GM23338 (cell line): ENCODE results near the gene OGG1. TPM values are rescaled to one million over a fixed set of nuclear protein-coding genes. Genes with fewer than 3 reads are reported as not detected.

Experiments used
- ATAC-seq: fragments of 200-7000 bp; cut with Tn5 transposase; 3 replicates; pipeline ENCODE4 v1.9.1; 2020
- DNase-seq: peaks from one replicate; pipeline ENCODE4 v3.0.0-alpha.2; 2015; ENCODE audit warnings: low spot score
- H2AFZ ChIP-seq: fragments of 200-600 bp; sonication (generic); 2 replicates; pipeline ENCODE4 v1.8.0; 2016; ENCODE audit warnings: antibody characterized with exemption, mild to moderate bottlenecking, moderate library complexity
- H3F3A ChIP-seq: fragments of 200-600 bp; sonication (generic); replicated peaks from 2 replicates; pipeline ENCODE4 v1.8.0; 2017; ENCODE audit warnings: antibody characterized with exemption, mixed run types, low read depth
- H3K27ac ChIP-seq: fragments of 200-600 bp; sonication (generic); 2 replicates; pipeline ENCODE4 v1.6.1; 2016; ENCODE audit warnings: low read depth
- H3K27me3 ChIP-seq: fragments of 200-600 bp; sonication (generic); 2 replicates; pipeline ENCODE4 v1.8.0; 2016; ENCODE audit warnings: mild to moderate bottlenecking, mixed run types, moderate library complexity; ENCODE audit not compliant: insufficient read depth
- H3K36me3 ChIP-seq: fragments of 200-600 bp; sonication (generic); 2 replicates; pipeline ENCODE4 v1.8.0; 2016; ENCODE audit warnings: mild to moderate bottlenecking; ENCODE audit not compliant: insufficient read depth
- H3K4me1 ChIP-seq: fragments of 200-600 bp; sonication (generic); 2 replicates; pipeline ENCODE4 v1.8.0; 2016; ENCODE audit warnings: mild to moderate bottlenecking, moderate library complexity; ENCODE audit not compliant: insufficient read depth
- H3K4me2 ChIP-seq: fragments of 200-600 bp; sonication (generic); 2 replicates; pipeline ENCODE4 v1.7.1; 2017; ENCODE audit warnings: mixed run types
- H3K4me3 ChIP-seq: fragments of 200-600 bp; sonication (generic); 2 replicates; pipeline ENCODE4 v1.6.1; 2016; ENCODE audit warnings: mixed run types
- H3K79me2 ChIP-seq: fragments of 200-600 bp; sonication (generic); replicated peaks from 2 replicates; pipeline ENCODE4 v1.8.0; 2017; ENCODE audit warnings: mild to moderate bottlenecking; ENCODE audit not compliant: insufficient read depth
- H3K9me2 ChIP-seq: fragments of 200-600 bp; sonication (generic); 2 replicates; pipeline ENCODE4 v1.8.0; 2017; ENCODE audit not compliant: insufficient read depth
- H4K20me1 ChIP-seq: fragments of 200-600 bp; sonication (generic); replicated peaks from 2 replicates; pipeline ENCODE4 v1.8.0; 2017; ENCODE audit warnings: mild to moderate bottlenecking; ENCODE audit not compliant: insufficient read depth
- H3K27ac Mint-ChIP-seq: 2 replicates; pipeline ENCODE4 v1.8.0; 2020; ENCODE audit warnings: inconsistent platforms, mild to moderate bottlenecking, moderate library complexity, mixed read lengths
- H3K27me3 Mint-ChIP-seq: 3 replicates; pipeline ENCODE4 v1.8.0; 2022; ENCODE audit warnings: low read depth, mild to moderate bottlenecking, moderate library complexity, mixed read lengths, inconsistent platforms; ENCODE audit not compliant: insufficient read depth, poor library complexity
- H3K36me3 Mint-ChIP-seq: 3 replicates; pipeline ENCODE4 v1.8.0; 2021; ENCODE audit warnings: low read depth, mild to moderate bottlenecking, inconsistent platforms, moderate library complexity, mixed read lengths
- H3K4me1 Mint-ChIP-seq: 3 replicates; pipeline ENCODE4 v1.8.0; 2020; ENCODE audit warnings: mild to moderate bottlenecking, inconsistent platforms, mixed read lengths
- H3K4me3 Mint-ChIP-seq: 3 replicates; pipeline ENCODE4 v1.8.0; 2021; ENCODE audit warnings: moderate library complexity, mild to moderate bottlenecking, inconsistent platforms, mixed read lengths
- H3K9me3 Mint-ChIP-seq: 3 replicates; pipeline ENCODE4 v1.8.0; 2020; ENCODE audit warnings: moderate library complexity, mild to moderate bottlenecking, inconsistent platforms, mixed read lengths
- CREB1 ChIP-seq: fragments of 250-450 bp; sonication (Bioruptor Pico); IDR thresholded peaks from 2 replicates; pipeline ENCODE4 v1.5.0; 2020; ENCODE audit warnings: low read depth, mild to moderate bottlenecking, moderate library complexity
- EZH2 ChIP-seq: fragments of 200-600 bp; sonication (generic); IDR thresholded peaks from one replicate; pipeline ENCODE4 v1.8.0; 2017; ENCODE audit warnings: antibody characterized with exemption, mild to moderate bottlenecking, low read depth; ENCODE audit not compliant: unreplicated experiment
- EZH2phosphoT487 ChIP-seq: fragments of 200-600 bp; sonication (generic); IDR thresholded peaks from one replicate; pipeline ENCODE4 v1.8.1; 2018; ENCODE audit warnings: antibody characterized with exemption; ENCODE audit not compliant: unreplicated experiment
- JUNB ChIP-seq: IDR thresholded peaks from one replicate; pipeline ENCODE4 v1.6.1; 2016; ENCODE audit warnings: antibody characterized with exemption; ENCODE audit not compliant: unreplicated experiment
- NANOG ChIP-seq: IDR thresholded peaks from 2 replicates; pipeline ENCODE4 v1.6.1; 2016; ENCODE audit warnings: antibody characterized with exemption, borderline replicate concordance
- POLR2AphosphoS5 ChIP-seq: IDR thresholded peaks from 2 replicates; pipeline ENCODE4 v1.6.1; 2016; ENCODE audit warnings: antibody characterized with exemption, low read depth
- STAT1 ChIP-seq: IDR thresholded peaks from one replicate; pipeline ENCODE4 v1.6.1; 2016; ENCODE audit warnings: antibody characterized with exemption; ENCODE audit not compliant: unreplicated experiment
- ZNF114 ChIP-seq: fragments of 250-450 bp; sonication (Bioruptor Pico); IDR thresholded peaks from 2 replicates; pipeline ENCODE4 v1.5.0; 2020; ENCODE audit warnings: mild to moderate bottlenecking, moderate library complexity
- ZNF331 ChIP-seq: fragments of 250-450 bp; sonication (Bioruptor Pico); IDR thresholded peaks from 2 replicates; pipeline ENCODE4 v1.5.0; 2020; ENCODE audit warnings: low read depth, mild to moderate bottlenecking, moderate library complexity
- ZNF462 ChIP-seq: fragments of 250-450 bp; sonication (Bioruptor Pico); IDR thresholded peaks from 2 replicates; pipeline ENCODE4 v1.5.0; 2020; ENCODE audit warnings: mild to moderate bottlenecking, moderate library complexity
- polyA plus RNA-seq: library from polyadenylated mRNA; unstranded; fragments of >200 nt; fragmentation: Nextera tagmentation; extraction: Ambion mirVana; gene quantifications from 2 replicates; pipeline ENCODE4 v1.2.1, GENCODE V29; 2016
- total RNA-seq: library from RNA; depleted of rRNA; stranded (reverse); fragments of >200 nt; shearing (Covaris generic); gene quantifications from 2 replicates; pipeline ENCODE4 v1.2.3, GENCODE V29; 2014
- TF ChIP-seq, protein P1 (sequence below), 2 experiments: fragments of 200-600 bp in 1 of 2; sonication (generic) in 1 of 2; conservative IDR thresholded peaks; 2 replicates each; pipeline versions ENCODE4 v1.5.1 to v1.6.1; 2016 to 2017; ENCODE audit warnings: antibody characterized with exemption in 2 of 2, low read depth in 2 of 2, mild to moderate bottlenecking in 2 of 2, moderate library complexity in 1 of 2
- TF ChIP-seq, protein P2 (sequence below): IDR thresholded peaks from one replicate; pipeline ENCODE4 v1.6.1; 2018; ENCODE audit warnings: antibody characterized with exemption; ENCODE audit not compliant: unreplicated experiment
- TF ChIP-seq, protein P3 (sequence below): IDR thresholded peaks from 2 replicates; pipeline ENCODE4 v1.6.1; 2016; ENCODE audit warnings: antibody characterized with exemption

Gene OGG1
- total and polyA plus RNA-seq, 2 experiments from 2014 or later = 20.6 to 27.6 TPM

DNA sequence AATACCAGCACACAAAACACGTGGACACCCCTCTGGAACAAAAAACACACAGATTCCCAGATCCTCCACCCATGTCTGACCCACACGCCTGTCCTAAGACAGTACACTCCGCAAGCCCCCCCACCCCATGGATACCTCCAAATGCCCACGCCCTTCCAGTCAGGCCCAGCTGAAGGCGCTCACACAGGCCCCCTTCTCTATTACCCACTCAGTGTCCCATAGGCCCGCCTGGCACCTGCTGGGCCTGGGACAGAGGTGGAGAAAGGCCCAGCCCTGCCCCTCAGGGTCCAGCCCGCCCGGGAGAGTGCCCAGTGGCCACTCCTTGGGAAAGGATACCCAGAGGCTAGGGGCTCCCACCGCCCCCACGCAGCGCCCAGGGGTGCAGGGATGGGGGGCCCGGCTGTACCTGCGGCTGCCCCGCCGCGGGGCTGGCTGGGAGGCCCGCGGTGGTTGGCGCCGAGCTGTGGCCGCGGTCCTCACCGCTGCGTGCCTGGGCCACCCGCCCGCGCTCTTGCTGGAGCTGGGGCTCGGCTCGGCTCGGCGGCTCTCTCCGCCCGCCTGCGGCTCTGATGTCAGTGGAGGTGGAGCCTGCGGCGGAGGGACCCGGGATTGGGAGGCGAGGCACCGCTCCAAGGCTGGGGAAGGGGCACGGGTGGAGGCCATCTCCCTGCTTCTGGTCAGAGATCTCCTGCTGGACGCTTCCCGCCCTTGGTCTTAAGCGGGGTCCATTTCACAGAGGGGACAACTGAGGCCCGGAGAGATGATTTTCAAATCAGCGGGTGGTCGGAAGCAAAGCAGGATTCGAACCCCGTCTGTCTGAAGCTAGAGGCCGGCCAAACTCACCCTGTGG lies 19.9 kb downstream of the OGG1 start, which contains the start of gene CAMK1:
Gene CAMK1 (minus strand): TSS at position 522 of the 850 bp plus-strand sequence. CDS start 2,198 bp downstream, outside the sequence.
- H3K27ac Mint-ChIP-seq = no peak within 1 kb of the TSS
- no peaks in the 10 kb centered on the region for H3K9me3 Mint-ChIP-seq
- peak; percentile 86 for DNase-seq
- Histone ChIP-seq H3K27me3 (peaks cover 62% of the 10 kb centered on the region), H3K36me3 (no peaks in the 10 kb centered on the region), H3K4me1 (no peaks in the 10 kb centered on the region), H4K20me1 (no peaks in the 10 kb centered on the region), H3K4me2 (peak within 1 kb of the TSS; percentile 85), H2AFZ (peak within 1 kb of the TSS; percentile 93), H3K9me2 (no peaks in the 10 kb centered on the region), H3K27ac (no peak within 1 kb of the TSS), H3K79me2 (no peaks in the 10 kb centered on the region), H3K4me3 (peak within 1 kb of the TSS; percentile 68), H3F3A (no peaks in the 10 kb centered on the region)
- peaks cover 42% of the 10 kb centered on the region for H3K27me3 Mint-ChIP-seq
- peak within 1 kb of the TSS; percentile 69 for H3K4me3 Mint-ChIP-seq
- peaks cover 18% of the 10 kb centered on the region for H3K4me1 Mint-ChIP-seq
- TF ChIP-seq, protein P1, sequence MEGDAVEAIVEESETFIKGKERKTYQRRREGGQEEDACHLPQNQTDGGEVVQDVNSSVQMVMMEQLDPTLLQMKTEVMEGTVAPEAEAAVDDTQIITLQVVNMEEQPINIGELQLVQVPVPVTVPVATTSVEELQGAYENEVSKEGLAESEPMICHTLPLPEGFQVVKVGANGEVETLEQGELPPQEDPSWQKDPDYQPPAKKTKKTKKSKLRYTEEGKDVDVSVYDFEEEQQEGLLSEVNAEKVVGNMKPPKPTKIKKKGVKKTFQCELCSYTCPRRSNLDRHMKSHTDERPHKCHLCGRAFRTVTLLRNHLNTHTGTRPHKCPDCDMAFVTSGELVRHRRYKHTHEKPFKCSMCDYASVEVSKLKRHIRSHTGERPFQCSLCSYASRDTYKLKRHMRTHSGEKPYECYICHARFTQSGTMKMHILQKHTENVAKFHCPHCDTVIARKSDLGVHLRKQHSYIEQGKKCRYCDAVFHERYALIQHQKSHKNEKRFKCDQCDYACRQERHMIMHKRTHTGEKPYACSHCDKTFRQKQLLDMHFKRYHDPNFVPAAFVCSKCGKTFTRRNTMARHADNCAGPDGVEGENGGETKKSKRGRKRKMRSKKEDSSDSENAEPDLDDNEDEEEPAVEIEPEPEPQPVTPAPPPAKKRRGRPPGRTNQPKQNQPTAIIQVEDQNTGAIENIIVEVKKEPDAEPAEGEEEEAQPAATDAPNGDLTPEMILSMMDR (conservative IDR thresholded peaks at IDR 0.05; ENCODE audit: low read depth in 2 of 2) = no peak
- TF ChIP-seq, protein P2, sequence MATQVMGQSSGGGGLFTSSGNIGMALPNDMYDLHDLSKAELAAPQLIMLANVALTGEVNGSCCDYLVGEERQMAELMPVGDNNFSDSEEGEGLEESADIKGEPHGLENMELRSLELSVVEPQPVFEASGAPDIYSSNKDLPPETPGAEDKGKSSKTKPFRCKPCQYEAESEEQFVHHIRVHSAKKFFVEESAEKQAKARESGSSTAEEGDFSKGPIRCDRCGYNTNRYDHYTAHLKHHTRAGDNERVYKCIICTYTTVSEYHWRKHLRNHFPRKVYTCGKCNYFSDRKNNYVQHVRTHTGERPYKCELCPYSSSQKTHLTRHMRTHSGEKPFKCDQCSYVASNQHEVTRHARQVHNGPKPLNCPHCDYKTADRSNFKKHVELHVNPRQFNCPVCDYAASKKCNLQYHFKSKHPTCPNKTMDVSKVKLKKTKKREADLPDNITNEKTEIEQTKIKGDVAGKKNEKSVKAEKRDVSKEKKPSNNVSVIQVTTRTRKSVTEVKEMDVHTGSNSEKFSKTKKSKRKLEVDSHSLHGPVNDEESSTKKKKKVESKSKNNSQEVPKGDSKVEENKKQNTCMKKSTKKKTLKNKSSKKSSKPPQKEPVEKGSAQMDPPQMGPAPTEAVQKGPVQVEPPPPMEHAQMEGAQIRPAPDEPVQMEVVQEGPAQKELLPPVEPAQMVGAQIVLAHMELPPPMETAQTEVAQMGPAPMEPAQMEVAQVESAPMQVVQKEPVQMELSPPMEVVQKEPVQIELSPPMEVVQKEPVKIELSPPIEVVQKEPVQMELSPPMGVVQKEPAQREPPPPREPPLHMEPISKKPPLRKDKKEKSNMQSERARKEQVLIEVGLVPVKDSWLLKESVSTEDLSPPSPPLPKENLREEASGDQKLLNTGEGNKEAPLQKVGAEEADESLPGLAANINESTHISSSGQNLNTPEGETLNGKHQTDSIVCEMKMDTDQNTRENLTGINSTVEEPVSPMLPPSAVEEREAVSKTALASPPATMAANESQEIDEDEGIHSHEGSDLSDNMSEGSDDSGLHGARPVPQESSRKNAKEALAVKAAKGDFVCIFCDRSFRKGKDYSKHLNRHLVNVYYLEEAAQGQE = no peak
- TF ChIP-seq STAT1 (no peak), ZNF462 (no peak), CREB1 (CRISPR knock-in tag) (peak; percentile 53; the same call in 1 of the 2 replicates), ZNF331 (CRISPR knock-in tag) (peak; percentile 89), ZNF114 (CRISPR knock-in tag) (no peak), EZH2 (no peak), EZH2phosphoT487 (no peak), JUNB (no peak), NANOG (no peak), POLR2AphosphoS5 (peak; percentile 43; the same call in 1 of the 2 replicates)
- TF ChIP-seq, protein P3, sequence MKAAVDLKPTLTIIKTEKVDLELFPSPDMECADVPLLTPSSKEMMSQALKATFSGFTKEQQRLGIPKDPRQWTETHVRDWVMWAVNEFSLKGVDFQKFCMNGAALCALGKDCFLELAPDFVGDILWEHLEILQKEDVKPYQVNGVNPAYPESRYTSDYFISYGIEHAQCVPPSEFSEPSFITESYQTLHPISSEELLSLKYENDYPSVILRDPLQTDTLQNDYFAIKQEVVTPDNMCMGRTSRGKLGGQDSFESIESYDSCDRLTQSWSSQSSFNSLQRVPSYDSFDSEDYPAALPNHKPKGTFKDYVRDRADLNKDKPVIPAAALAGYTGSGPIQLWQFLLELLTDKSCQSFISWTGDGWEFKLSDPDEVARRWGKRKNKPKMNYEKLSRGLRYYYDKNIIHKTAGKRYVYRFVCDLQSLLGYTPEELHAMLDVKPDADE = no peak
- H3K36me3 Mint-ChIP-seq = no peaks in the 10 kb centered on the region
- ATAC-seq = peak; percentile 94
